ENCODE measurements around the gene EPHX1. TPM values are rescaled to one million over a fixed set of nuclear protein-coding genes. Genes with fewer than 3 reads are reported as not detected.
"Not testable (repeated sequence)": the region's sequence is repeated elsewhere in the genome, so short reads cannot be mapped to it uniquely, and the experiment has no call there.

The EPHX1 gene
- total RNA-seq, 2 experiments from 2014 or later = 2.6 to 2.8 TPM

DNA sequence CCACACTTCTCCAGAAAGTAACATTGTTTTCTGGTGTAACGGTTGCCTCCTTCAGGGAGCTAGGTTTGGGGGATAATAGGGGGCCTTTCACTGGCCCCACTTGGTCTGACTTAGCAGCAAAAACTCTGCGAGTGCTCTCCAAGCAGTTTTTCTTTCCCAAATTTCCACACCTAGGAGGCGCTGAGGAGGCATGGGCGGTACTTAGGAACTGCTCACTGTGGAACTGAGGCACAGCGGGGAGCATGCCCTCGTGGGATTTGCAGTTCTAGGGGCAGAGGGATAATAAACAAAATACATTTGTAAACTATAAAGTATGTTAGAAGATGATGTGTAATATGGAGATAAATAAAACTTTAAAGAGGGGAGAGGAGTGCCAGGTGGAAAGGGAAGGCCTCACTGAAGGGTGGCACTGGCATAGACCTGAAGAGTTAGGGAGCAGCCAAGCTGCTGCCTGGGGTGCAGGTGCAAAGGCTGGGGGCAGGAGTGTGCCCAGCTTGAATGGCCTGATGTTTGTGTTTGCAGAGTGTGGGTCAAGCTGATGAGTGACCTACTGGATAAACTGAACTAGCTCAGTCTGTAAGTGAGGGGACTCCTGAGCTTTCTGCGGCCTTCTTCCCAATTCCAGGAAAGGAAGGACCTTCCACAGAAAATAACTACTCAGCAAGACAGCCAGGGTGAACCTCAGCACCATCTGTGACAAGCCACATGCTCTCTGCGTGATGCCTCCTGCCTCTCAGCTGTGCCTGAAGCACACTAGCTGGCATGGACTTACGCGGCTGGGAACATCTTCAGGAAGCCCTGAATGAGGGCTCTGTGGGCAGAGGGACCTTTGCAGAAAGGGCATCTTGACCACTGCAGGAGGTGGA lies 1.9 kb downstream of the EPHX1 start:
- CTCF ChIA-PET = interaction anchor here (1.0 to 2.0 kb wide), 3 partner anchors 100 to 337 kb away, joined by 3 to 6 read pairs (median 3); no protein-coding TSS in a partner anchor
- no peaks in the 10 kb centered on the region for H3K36me3 Mint-ChIP-seq
- no peak overlapping the region for H3K27ac Mint-ChIP-seq
- POLR2A ChIA-PET = interaction anchor here (0.6 kb wide), 1 partner anchor 32 kb away, joined by 5 read pairs; no protein-coding TSS in a partner anchor
- peaks cover 11% of the 10 kb centered on the region for H3K4me1 Mint-ChIP-seq (ENCODE audit: low read depth)
- H3K27me3 Mint-ChIP-seq = peaks cover 2% of the 10 kb centered on the region
- H3K9me3 Mint-ChIP-seq = no peaks in the 10 kb centered on the region
- intact Hi-C loops (cut with micrococcal nuclease) = loop anchor here (2.0 kb wide), 1 partner anchor 35 kb away; the partner anchor contains the start of gene SRP9
- H3K4me3 Mint-ChIP-seq = no peak overlapping the region
- no peak for DNase-seq

GRCh38 chr1:225812488-225813213 lies 2.7 kb downstream of the EPHX1 start:
- POLR2A ChIA-PET = no interaction called here
- H3K9me3 Mint-ChIP-seq = no peaks in the 10 kb centered on the region

GRCh38 chr1:225813214-225813964 lies 3.5 kb downstream of the EPHX1 start:
- H3K4me3 Mint-ChIP-seq = no peak overlapping the region
- intact Hi-C loops (cut with micrococcal nuclease) = no loop called here
- H3K9me3 Mint-ChIP-seq = no peaks in the 10 kb centered on the region
- H3K4me1 Mint-ChIP-seq (ENCODE audit: low read depth) = peaks cover 11% of the 10 kb centered on the region
- no peaks in the 10 kb centered on the region for H3K36me3 Mint-ChIP-seq
- ChIA-PET POLR2A (no interaction called here), CTCF (interaction anchor here (0.5 to 1.6 kb wide), 2 partner anchors 325 to 339 kb away, joined by 3 to 4 read pairs; no protein-coding TSS in a partner anchor)
- DNase-seq = no peak
- H3K27ac Mint-ChIP-seq = no peak overlapping the region
- H3K27me3 Mint-ChIP-seq = peaks cover 2% of the 10 kb centered on the region

More at GRCh38 chr1:225812488-225813213, 2.7 kb downstream of the EPHX1 start:
- H3K27ac Mint-ChIP-seq = no peak overlapping the region
- CTCF ChIA-PET = interaction anchor here (1.0 to 1.6 kb wide), 2 partner anchors 99 to 338 kb away, joined by 3 to 4 read pairs; no protein-coding TSS in a partner anchor
- H3K4me3 Mint-ChIP-seq = no peak overlapping the region
- intact Hi-C loops (cut with micrococcal nuclease) = no loop called here
- H3K4me1 Mint-ChIP-seq (ENCODE audit: low read depth) = peaks cover 11% of the 10 kb centered on the region
- DNase-seq = no peak
- peaks cover 2% of the 10 kb centered on the region for H3K27me3 Mint-ChIP-seq
- no peaks in the 10 kb centered on the region for H3K36me3 Mint-ChIP-seq

DNA sequence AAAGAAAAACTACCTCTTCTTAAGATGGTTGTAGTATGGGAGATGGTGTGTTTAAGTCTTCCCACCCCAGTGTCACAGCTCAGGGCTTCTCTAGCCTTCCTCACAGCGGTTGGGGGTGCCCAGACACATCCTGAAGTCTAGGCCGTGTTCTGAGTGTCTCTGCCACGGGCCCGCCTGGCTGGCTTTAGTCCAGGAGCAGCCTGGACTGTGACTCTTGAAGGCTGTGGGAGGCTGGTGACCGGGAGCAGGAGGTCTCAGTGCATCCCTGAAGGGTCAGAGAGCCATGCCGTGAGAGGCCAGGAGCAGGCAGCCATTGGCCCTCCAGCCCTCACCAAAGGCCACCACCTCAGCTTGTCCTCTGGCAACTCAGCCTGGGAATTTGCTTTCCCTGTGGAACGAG lies 4.5 kb downstream of the EPHX1 start:
- POLR2A ChIA-PET = no interaction called here
- CTCF ChIA-PET = interaction anchor here (1.6 kb wide), 1 partner anchor 340 kb away, joined by 4 read pairs; no protein-coding TSS in a partner anchor

GRCh38 chr1:225815090-225815489 lies 5.2 kb downstream of the EPHX1 start:
- POLR2A ChIA-PET; H3K9me3 Mint-ChIP-seq; intact Hi-C loops (cut with micrococcal nuclease); H3K36me3 Mint-ChIP-seq; H3K4me1 Mint-ChIP-seq (ENCODE audit: low read depth); H3K4me3 Mint-ChIP-seq; H3K27me3 Mint-ChIP-seq; H3K27ac Mint-ChIP-seq; DNase-seq; CTCF ChIA-PET: not testable (repeated sequence)

More for the DNA sequence above, 4.5 kb downstream of the EPHX1 start:
- Mint-ChIP-seq H3K27me3 (peaks cover 2% of the 10 kb centered on the region), H3K4me1 (ENCODE audit: low read depth) (peaks cover 11% of the 10 kb centered on the region), H3K4me3 (no peak overlapping the region), H3K36me3 (no peaks in the 10 kb centered on the region), H3K9me3 (no peaks in the 10 kb centered on the region), H3K27ac (no peak overlapping the region)
- DNase-seq = no peak
- intact Hi-C loops (cut with micrococcal nuclease) = no loop called here

DNA sequence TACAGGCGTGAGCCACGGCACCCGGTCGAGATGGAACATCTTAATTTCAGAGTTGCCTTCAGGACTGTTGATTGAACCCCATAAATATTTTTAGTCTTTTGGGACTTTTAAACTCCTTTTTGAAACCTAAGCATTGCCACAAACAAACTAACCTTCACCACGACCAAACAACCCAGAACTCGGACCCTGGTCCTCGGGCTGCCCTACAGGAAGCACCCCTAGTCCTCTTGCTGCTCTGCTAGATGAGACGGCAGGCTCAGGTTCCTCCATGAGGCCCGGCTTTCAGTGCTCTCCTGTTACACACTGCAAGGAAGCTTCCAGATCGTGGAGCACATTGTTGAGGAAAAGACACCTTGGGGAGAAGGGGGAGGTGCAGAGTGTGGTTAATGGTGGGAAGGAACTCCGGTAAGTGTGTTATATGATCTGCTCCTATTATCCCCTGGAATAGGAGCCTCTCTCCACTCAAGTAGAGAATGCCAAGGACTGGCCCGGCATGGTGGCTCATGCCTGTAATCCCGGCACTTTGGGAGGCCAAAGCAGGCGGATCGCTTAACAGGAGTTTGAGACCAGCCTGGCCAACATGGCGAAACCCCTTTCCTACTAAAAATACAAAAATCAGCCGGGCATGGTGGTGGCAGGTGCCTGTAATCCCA lies 5.7 kb downstream of the EPHX1 start:
- no peaks in the 10 kb centered on the region for H3K9me3 Mint-ChIP-seq
- no peak for DNase-seq
- ChIA-PET POLR2A (no interaction called here), CTCF (no interaction called here)
- H3K4me1 Mint-ChIP-seq (ENCODE audit: low read depth) = peaks cover 3% of the 10 kb centered on the region
- H3K27me3 Mint-ChIP-seq = peaks cover 2% of the 10 kb centered on the region
- intact Hi-C loops (cut with micrococcal nuclease) = no loop called here
- H3K4me3 Mint-ChIP-seq = no peak overlapping the region
- no peak overlapping the region for H3K27ac Mint-ChIP-seq
- H3K36me3 Mint-ChIP-seq = no peaks in the 10 kb centered on the region

- intact Hi-C loops (cut with micrococcal nuclease) = no loop called here
- ChIA-PET POLR2A (no interaction called here), CTCF (interaction anchor here (0.7 kb wide), 1 partner anchor 266 kb away, joined by 3 read pairs; no protein-coding TSS in a partner anchor)
- DNase-seq = no peak
- H3K4me3 Mint-ChIP-seq = no peak overlapping the region
- no peaks in the 10 kb centered on the region for H3K9me3 Mint-ChIP-seq
- no peaks in the 10 kb centered on the region for H3K36me3 Mint-ChIP-seq
- H3K27ac Mint-ChIP-seq = no peak overlapping the region
- no peaks in the 10 kb centered on the region for H3K27me3 Mint-ChIP-seq
- H3K4me1 Mint-ChIP-seq (ENCODE audit: low read depth) = no peaks in the 10 kb centered on the region
These were observed 7.0 kb downstream of the EPHX1 start for GRCh38 chr1:225816643-225817538.

- H3K36me3 Mint-ChIP-seq = no peaks in the 10 kb centered on the region
- DNase-seq = no peak
- CTCF ChIA-PET = no interaction called here
- POLR2A ChIA-PET = no interaction called here
- H3K4me3 Mint-ChIP-seq = no peak overlapping the region
- H3K27ac Mint-ChIP-seq = no peak overlapping the region
- intact Hi-C loops (cut with micrococcal nuclease) = no loop called here
- no peaks in the 10 kb centered on the region for H3K27me3 Mint-ChIP-seq
- no peaks in the 10 kb centered on the region for H3K9me3 Mint-ChIP-seq
- H3K4me1 Mint-ChIP-seq (ENCODE audit: low read depth) = no peaks in the 10 kb centered on the region
These were observed 7.7 kb downstream of the EPHX1 start for GRCh38 chr1:225817611-225818061.

DNA sequence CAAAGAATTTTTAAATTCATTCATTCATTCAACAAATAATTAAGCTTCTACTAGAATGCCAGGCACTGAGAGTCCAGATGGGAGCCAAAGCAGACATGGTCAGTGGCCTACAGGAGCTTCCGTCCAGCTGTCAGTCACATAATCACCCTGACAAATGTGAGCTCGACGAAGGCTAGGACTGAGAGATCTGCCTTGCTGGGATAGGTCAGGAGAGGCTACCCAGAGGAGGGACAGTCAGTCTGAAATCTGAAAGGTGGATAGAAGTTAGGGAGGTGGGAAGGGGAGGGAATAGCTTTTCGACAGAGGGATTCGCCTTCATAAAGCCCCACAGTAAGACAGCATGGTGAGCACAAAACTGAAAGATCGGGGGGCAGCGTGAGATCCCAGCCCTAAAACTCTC lies 8.3 kb downstream of the EPHX1 start:
- CTCF ChIA-PET = no interaction called here
- Mint-ChIP-seq H3K4me1 (ENCODE audit: low read depth) (no peaks in the 10 kb centered on the region), H3K36me3 (no peaks in the 10 kb centered on the region), H3K4me3 (no peak overlapping the region), H3K9me3 (no peaks in the 10 kb centered on the region), H3K27ac (no peak overlapping the region), H3K27me3 (no peaks in the 10 kb centered on the region)
- DNase-seq = no peak
- intact Hi-C loops (cut with micrococcal nuclease) = no loop called here
- POLR2A ChIA-PET = no interaction called here

GRCh38 chr1:225819346-225820192 lies 9.6 kb downstream of the EPHX1 start:
- H3K4me1 Mint-ChIP-seq (ENCODE audit: low read depth) = no peaks in the 10 kb centered on the region
- no peaks in the 10 kb centered on the region for H3K9me3 Mint-ChIP-seq
- ChIA-PET POLR2A (no interaction called here), CTCF (no interaction called here)
- no peak for DNase-seq
- no peaks in the 10 kb centered on the region for H3K36me3 Mint-ChIP-seq
- H3K27ac Mint-ChIP-seq = no peak overlapping the region
- no peaks in the 10 kb centered on the region for H3K27me3 Mint-ChIP-seq
- intact Hi-C loops (cut with micrococcal nuclease) = no loop called here
- H3K4me3 Mint-ChIP-seq = no peak overlapping the region

All from activated CD4-positive, alpha-beta memory T cell treated with anti-CD3 and anti-CD28 coated beads for 36 hours (primary cell).